Keratinocyte (primary cell): ENCODE data around the gene DIS3L. TPM values are rescaled to one million over a fixed set of nuclear protein-coding genes. Genes with fewer than 3 reads are reported as not detected.

Experiments
- DNase-seq: peaks from one replicate; pipeline ENCODE4 v3.0.0-alpha.2; 2011; ENCODE audit warnings: low read depth, missing footprints, low spot score
- FAIRE-seq: peaks from 2 replicates; lab custom pipeline; 2011; peaks lifted over from hg19 to GRCh38; lab: Jason Lieb, UNC
- H2AFZ ChIP-seq: 2 replicates; pipeline ENCODE4 v1.6.0; 2012; ENCODE audit warnings: low read length, control low read depth, inconsistent platforms; ENCODE audit not compliant: control insufficient read depth
- H3K27ac ChIP-seq: 2 replicates; pipeline ENCODE4 v1.5.1; 2011; ENCODE audit warnings: low read length; ENCODE audit not compliant: control insufficient read depth, insufficient read depth
- H3K27me3 ChIP-seq: 3 replicates; pipeline ENCODE4 v1.6.0; 2011; ENCODE audit warnings: low read length; ENCODE audit not compliant: control insufficient read depth, insufficient read depth; ENCODE audit errors: extremely low read depth
- H3K36me3 ChIP-seq, 2 experiments: 2 replicates in 1 of 2; 3 replicates in 1 of 2; pipeline ENCODE4 v1.5.1; 2011; ENCODE audit warnings: low read length in 2 of 2, mild to moderate bottlenecking in 1 of 2; ENCODE audit not compliant: control insufficient read depth in 2 of 2, insufficient read depth in 2 of 2; ENCODE audit errors: extremely low read depth in 1 of 2
- H3K4me1 ChIP-seq: 3 replicates; pipeline ENCODE4 v1.5.1; 2011; ENCODE audit warnings: low read length; ENCODE audit not compliant: control insufficient read depth, insufficient read depth; ENCODE audit errors: extremely low read depth
- H3K4me2 ChIP-seq: 3 replicates; pipeline ENCODE4 v1.6.0; 2011; ENCODE audit warnings: low read depth, low read length; ENCODE audit not compliant: control insufficient read depth, insufficient read depth; ENCODE audit errors: extremely low read depth
- H3K4me3 ChIP-seq, 3 experiments: fragments of 200-600 bp in 1 of 3; sonication (generic) in 1 of 3; 2 replicates in 2 of 3; 3 replicates in 1 of 3; pipeline ENCODE4 v1.5.1; 2011 to 2016; ENCODE audit warnings: low read length in 3 of 3, mild to moderate bottlenecking in 3 of 3, control low read depth in 2 of 3, inconsistent platforms in 1 of 3, low read depth in 1 of 3, mixed read lengths in 1 of 3, mixed run types in 1 of 3, moderate library complexity in 1 of 3; ENCODE audit not compliant: control insufficient read depth in 2 of 3, insufficient read depth in 2 of 3; ENCODE audit errors: extremely low read depth in 1 of 3
- H3K79me2 ChIP-seq: 2 replicates; pipeline ENCODE4 v1.6.0; 2012; ENCODE audit warnings: low read length; ENCODE audit not compliant: control insufficient read depth, insufficient read depth
- H3K9ac ChIP-seq: 3 replicates; pipeline ENCODE4 v1.6.0; 2011; ENCODE audit warnings: low read length; ENCODE audit not compliant: control insufficient read depth, insufficient read depth; ENCODE audit errors: extremely low read depth
- H3K9me1 ChIP-seq: 3 replicates; pipeline ENCODE4 v1.6.0; 2011; ENCODE audit warnings: low read length; ENCODE audit not compliant: control insufficient read depth, insufficient read depth; ENCODE audit errors: extremely low read depth
- H3K9me3 ChIP-seq: 2 replicates; pipeline ENCODE4 v1.5.1; 2012; ENCODE audit warnings: low read depth, low read length; ENCODE audit not compliant: control insufficient read depth
- H4K20me1 ChIP-seq: 3 replicates; pipeline ENCODE4 v1.6.0; 2011; ENCODE audit warnings: low read length; ENCODE audit not compliant: control insufficient read depth, insufficient read depth; ENCODE audit errors: extremely low read depth
- EZH2 ChIP-seq: IDR thresholded peaks from one replicate; pipeline ENCODE4 v1.6.1; 2012; ENCODE audit warnings: inconsistent platforms, mild to moderate bottlenecking, low read length, moderate library complexity
- dilution Hi-C: fragments of 300-500 bp; cut with MboI; formaldehyde crosslinking; loops from one replicate; pipeline ENCODE4 v1.7.0; 2020; ENCODE audit warnings: low sequenced_read_pairs; ENCODE audit not compliant: extremely low pct_ligation_motif_present
- polyA plus RNA-seq, 5 experiments: library from polyadenylated mRNA; depleted of rRNA in 3 of 5; stranded (reverse) in 3 of 5; stranded (forward) in 1 of 5; unstranded in 1 of 5; fragments of >200 nt; gene quantifications; 1 replicate in 1 of 5; 2 replicates in 3 of 5; 3 replicates in 1 of 5; pipeline versions ENCODE4 v1.2.1 to v1.2.3, GENCODE V29; 2011 to 2012; ENCODE audit warnings: missing spikeins in 2 of 5, low read depth in 1 of 5, low replicate concordance in 1 of 5
- TF ChIP-seq, protein P1 (sequence below), 3 experiments: IDR thresholded peaks in 1 of 3; conservative IDR thresholded peaks in 1 of 3; optimal IDR thresholded peaks in 1 of 3; 2 replicates in 2 of 3; 3 replicates in 1 of 3; pipeline versions ENCODE3 to v1.5.1; 2011; ENCODE audit warnings: low read length in 3 of 3, mild to moderate bottlenecking in 3 of 3, moderate library complexity in 2 of 3, control low read depth in 1 of 3, inconsistent platforms in 1 of 3; ENCODE audit not compliant: insufficient read depth in 2 of 3; ENCODE audit errors: extremely low read depth in 1 of 3

DIS3L gene
- polyA plus RNA-seq, 1 donor (not counting 4 experiments of a cell fraction or from before 2014, with no cell fraction given), result 12.2 TPM

DNA sequence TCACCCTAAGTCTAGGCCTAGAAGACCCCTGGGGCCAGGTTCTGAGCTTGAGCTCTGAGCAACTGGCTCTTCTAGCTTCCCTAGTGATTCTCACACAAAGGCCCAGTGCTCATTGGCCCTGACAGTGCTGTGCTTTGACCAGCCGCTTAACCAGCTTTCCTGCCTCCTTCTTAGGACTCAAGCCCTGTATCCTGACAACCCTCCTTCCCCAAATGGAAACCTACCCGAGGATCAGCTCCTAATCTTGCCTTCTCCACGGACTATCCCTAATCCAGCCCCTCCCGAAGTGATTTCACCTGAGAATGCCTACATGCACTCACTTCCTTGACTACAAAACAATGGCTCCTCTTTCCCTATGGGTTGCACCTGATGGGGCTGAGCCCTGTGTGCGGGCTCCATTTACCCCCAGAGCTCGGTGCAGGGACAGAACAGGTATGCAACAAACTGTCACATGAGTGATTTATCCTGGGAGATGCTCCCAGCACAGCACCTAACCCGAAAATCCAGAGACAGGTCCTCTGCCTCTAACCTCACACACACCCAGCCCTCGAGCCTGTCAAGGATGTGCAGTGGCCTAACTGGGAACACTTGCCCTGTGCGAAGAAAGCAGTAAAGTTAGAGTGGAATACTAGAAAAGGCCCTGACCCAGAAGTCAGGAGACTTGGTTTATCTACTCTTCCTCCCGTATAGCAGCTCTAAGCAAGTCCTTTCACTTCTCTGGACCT lies 42.1 kb upstream of the DIS3L start:
- DNase-seq (no peak), FAIRE-seq (peak; percentile 5)
- Histone ChIP-seq H3K79me2 (no peaks in the 10 kb centered on the region), H3K4me2 (peak overlapping the region; percentile 8), H3K36me3 (no peaks in the 10 kb centered on the region), H4K20me1 (no peaks in the 10 kb centered on the region), H3K27ac (no peak overlapping the region), H3K9ac (no peak overlapping the region), H3K9me1 (no peaks in the 10 kb centered on the region), H3K4me1 (peaks cover 7% of the 10 kb centered on the region), H3K27me3 (peaks cover 57% of the 10 kb centered on the region), H2AFZ (no peak overlapping the region), H3K4me3 (no peak overlapping the region), H3K9me3 (no peaks in the 10 kb centered on the region)
- dilution Hi-C loops, result no loop called here
- TF ChIP-seq, protein P1, sequence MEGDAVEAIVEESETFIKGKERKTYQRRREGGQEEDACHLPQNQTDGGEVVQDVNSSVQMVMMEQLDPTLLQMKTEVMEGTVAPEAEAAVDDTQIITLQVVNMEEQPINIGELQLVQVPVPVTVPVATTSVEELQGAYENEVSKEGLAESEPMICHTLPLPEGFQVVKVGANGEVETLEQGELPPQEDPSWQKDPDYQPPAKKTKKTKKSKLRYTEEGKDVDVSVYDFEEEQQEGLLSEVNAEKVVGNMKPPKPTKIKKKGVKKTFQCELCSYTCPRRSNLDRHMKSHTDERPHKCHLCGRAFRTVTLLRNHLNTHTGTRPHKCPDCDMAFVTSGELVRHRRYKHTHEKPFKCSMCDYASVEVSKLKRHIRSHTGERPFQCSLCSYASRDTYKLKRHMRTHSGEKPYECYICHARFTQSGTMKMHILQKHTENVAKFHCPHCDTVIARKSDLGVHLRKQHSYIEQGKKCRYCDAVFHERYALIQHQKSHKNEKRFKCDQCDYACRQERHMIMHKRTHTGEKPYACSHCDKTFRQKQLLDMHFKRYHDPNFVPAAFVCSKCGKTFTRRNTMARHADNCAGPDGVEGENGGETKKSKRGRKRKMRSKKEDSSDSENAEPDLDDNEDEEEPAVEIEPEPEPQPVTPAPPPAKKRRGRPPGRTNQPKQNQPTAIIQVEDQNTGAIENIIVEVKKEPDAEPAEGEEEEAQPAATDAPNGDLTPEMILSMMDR (optimal IDR thresholded peaks at IDR 0.05 in 1 of 3, IDR thresholded peaks at IDR 0.05 in 1 of 3, conservative IDR thresholded peaks at IDR 0.05 in 1 of 3; ENCODE audit: extremely low read depth in 1 of 3, insufficient read depth in 2 of 3, low read length in 3 of 3), result no peak
- no peak for TF ChIP-seq EZH2

DNA sequence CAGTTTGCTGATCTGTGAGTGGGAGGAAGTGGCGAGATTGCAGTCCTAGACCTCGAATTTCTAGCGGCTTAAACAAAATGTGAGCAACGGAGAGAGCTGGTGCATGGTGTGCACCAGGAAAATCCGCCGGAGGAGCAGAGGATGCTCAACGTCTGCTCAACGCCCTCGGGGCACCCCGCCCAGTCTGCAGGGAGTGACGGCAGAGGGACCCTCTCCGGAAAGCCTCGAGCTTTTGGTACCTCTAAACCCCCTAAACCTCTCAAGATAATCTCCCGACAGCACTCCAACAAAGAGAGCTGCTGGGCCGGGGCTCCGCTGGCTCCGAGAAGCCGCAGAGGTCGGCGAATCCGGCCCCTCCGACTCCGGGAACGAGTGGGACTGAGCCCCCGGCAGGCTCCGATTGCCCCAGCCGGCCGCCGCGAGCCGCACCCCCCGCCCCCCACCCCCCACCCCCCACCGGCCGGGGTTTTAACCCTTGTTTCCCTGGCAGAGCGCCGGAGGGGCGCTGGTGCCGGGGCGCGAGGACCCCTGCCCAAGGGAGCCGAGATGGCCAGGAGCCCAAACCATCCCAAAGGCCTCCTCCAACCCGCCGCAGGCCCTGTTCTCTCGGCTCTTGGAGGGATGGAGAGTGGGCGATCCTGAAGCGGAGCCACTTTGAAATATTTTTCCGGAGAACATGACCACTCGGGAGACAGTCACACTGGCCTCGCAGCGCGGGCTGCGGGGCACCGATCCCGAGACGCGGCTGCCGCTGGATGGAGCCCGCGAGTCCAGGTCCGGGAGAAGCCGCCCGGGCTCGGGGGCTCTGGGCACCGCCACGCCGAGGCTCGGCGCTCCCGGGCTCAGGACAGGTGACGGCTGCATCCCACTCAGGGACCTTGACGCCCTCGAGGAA lies 41.3 kb upstream of the DIS3L start:
- Histone ChIP-seq H2AFZ (peak overlapping the region; percentile 76), H3K9me1 (no peaks in the 10 kb centered on the region), H3K4me3 (peak overlapping the region; percentile 20 to 78 (median 68)), H4K20me1 (no peaks in the 10 kb centered on the region), H3K4me1 (peaks cover 7% of the 10 kb centered on the region), H3K27ac (no peak overlapping the region), H3K79me2 (no peaks in the 10 kb centered on the region), H3K36me3 (no peaks in the 10 kb centered on the region), H3K9ac (peak overlapping the region; percentile 36), H3K9me3 (no peaks in the 10 kb centered on the region), H3K4me2 (peak overlapping the region; percentile 97), H3K27me3 (peaks cover 65% of the 10 kb centered on the region)
- no peak for FAIRE-seq
- DNase-seq, result no peak
- TF ChIP-seq EZH2, result peak; percentile 36
- TF ChIP-seq, protein P1 (optimal IDR thresholded peaks at IDR 0.05 in 1 of 3, IDR thresholded peaks at IDR 0.05 in 1 of 3, conservative IDR thresholded peaks at IDR 0.05 in 1 of 3; ENCODE audit: extremely low read depth in 1 of 3, insufficient read depth in 2 of 3, low read length in 3 of 3), result peak; percentile 56 to 79 (median 79)
- dilution Hi-C loops, result no loop called here
